Measurements from ENCODE around the gene ANTKMT.

Gene ANTKMT

DNA sequence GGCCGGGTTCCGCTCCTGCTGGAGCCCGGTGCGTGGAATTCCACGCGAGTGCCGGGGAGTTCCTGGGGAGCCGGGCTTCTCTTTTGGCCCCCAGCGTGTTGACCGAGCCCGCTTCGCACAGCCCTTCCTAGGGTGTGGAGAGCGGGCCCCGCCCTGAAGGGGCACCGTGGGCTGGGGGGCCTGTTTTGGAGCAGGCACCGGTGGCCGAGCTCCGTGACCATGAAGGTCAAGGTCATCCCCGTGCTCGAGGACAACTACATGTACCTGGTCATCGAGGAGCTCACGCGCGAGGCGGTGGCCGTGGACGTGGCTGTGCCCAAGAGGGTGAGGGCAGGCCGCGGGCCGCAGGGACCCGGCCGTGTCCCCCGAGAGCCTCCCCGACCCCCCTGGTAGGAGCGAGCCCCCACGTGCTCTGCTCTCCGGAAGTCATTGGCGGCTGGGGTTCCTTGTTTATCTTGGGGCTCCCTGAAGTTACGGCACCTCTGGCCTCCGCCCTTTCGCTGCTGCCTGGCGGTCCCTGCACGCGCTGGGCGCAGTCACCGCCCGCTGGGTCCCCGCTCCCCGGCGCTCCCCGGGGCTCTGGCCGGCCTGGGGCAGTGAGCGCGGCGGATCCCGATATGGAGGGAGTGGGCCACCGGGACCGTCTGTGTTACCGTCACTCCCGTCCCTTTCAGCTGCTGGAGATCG, 6.5 kb downstream of the ANTKMT start:
- H3K4me3 ChIP-seq (ENCODE audit: low read length, poor library complexity, severe bottlenecking): peak overlapping the region; percentile 70
- no peaks in the 10 kb centered on the region for H3K79me2 ChIP-seq (ENCODE audit: insufficient read depth, low read length)
- no peaks in the 10 kb centered on the region for H3K27me3 ChIP-seq (ENCODE audit: insufficient read depth, low read length, poor library complexity, severe bottlenecking)
- no peaks in the 10 kb centered on the region for H3K9me2 ChIP-seq (replicated peaks; ENCODE audit: low read depth, low read length)
- no peaks in the 10 kb centered on the region for H3F3A ChIP-seq (ENCODE audit: low read depth)
- no peaks in the 10 kb centered on the region for H3K9me3 ChIP-seq (ENCODE audit: insufficient read depth, low read depth, low read length)
- H3K4me1 ChIP-seq (ENCODE audit: insufficient read depth, low read length, poor library complexity, severe bottlenecking): no peaks in the 10 kb centered on the region
- H3K36me3 ChIP-seq (ENCODE audit: insufficient read depth, low read length): no peaks in the 10 kb centered on the region
- H2AFZ ChIP-seq (ENCODE audit: low read length): no peak overlapping the region
- TF ChIP-seq, protein P1, sequence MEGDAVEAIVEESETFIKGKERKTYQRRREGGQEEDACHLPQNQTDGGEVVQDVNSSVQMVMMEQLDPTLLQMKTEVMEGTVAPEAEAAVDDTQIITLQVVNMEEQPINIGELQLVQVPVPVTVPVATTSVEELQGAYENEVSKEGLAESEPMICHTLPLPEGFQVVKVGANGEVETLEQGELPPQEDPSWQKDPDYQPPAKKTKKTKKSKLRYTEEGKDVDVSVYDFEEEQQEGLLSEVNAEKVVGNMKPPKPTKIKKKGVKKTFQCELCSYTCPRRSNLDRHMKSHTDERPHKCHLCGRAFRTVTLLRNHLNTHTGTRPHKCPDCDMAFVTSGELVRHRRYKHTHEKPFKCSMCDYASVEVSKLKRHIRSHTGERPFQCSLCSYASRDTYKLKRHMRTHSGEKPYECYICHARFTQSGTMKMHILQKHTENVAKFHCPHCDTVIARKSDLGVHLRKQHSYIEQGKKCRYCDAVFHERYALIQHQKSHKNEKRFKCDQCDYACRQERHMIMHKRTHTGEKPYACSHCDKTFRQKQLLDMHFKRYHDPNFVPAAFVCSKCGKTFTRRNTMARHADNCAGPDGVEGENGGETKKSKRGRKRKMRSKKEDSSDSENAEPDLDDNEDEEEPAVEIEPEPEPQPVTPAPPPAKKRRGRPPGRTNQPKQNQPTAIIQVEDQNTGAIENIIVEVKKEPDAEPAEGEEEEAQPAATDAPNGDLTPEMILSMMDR (conservative IDR thresholded peaks at IDR 0.05; ENCODE audit: low read length): no peak
- TF ChIP-seq EZH2phosphoT487 (IDR thresholded peaks at IDR 0.05; ENCODE audit: borderline replicate concordance): no peak
- H3K9ac ChIP-seq (ENCODE audit: low read depth, low read length, poor library complexity, severe bottlenecking): peak overlapping the region; percentile 67
- H3K4me2 ChIP-seq (ENCODE audit: low read depth, low read length, poor library complexity, severe bottlenecking): peak overlapping the region; percentile 81
- H4K20me1 ChIP-seq (ENCODE audit: insufficient read depth, low read length, poor library complexity, severe bottlenecking): no peaks in the 10 kb centered on the region

DNA sequence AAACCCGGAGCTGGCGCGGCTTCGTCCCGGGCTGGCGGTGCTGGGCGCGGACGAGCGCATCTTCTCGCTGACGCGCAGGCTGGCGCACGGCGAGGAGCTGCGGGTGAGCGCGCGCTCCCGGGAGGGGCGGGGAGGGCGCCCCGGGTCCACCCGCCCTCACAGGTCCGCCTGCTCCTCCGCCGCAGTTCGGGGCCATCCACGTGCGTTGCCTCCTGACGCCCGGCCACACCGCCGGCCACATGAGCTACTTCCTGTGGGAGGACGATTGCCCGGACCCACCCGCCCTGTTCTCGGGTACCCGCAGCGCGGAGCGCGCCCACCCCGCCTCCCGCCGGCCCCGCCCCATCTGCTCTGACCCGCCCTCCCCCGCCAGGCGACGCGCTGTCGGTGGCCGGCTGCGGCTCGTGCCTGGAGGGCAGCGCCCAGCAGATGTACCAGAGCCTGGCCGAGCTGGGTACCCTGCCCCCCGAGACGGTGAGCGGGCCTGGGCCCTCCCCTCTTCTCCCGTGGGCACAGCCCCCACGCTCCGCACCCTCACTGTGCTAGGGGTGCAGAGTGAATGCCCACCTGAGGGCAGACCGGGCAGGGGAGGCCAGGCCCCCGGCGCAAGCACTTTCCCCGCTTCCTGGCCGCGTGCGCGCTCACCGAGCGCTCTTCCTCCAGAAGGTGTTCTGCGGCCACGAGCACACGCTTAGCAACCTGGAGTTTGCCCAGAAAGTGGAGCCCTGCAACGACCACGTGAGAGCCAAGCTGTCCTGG, 7.4 kb downstream of the ANTKMT start:
- Histone ChIP-seq H3K4me3 (ENCODE audit: low read length, poor library complexity, severe bottlenecking) (no peak overlapping the region), H3K9ac (ENCODE audit: low read depth, low read length, poor library complexity, severe bottlenecking) (no peak overlapping the region), H3K4me1 (ENCODE audit: insufficient read depth, low read length, poor library complexity, severe bottlenecking) (no peaks in the 10 kb centered on the region), H4K20me1 (ENCODE audit: insufficient read depth, low read length, poor library complexity, severe bottlenecking) (no peaks in the 10 kb centered on the region), H2AFZ (ENCODE audit: low read length) (no peak overlapping the region), H3K4me2 (ENCODE audit: low read depth, low read length, poor library complexity, severe bottlenecking) (no peak overlapping the region), H3K79me2 (ENCODE audit: insufficient read depth, low read length) (no peaks in the 10 kb centered on the region), H3K9me2 (replicated peaks; ENCODE audit: low read depth, low read length) (no peaks in the 10 kb centered on the region), H3K9me3 (ENCODE audit: insufficient read depth, low read depth, low read length) (no peaks in the 10 kb centered on the region), H3K27me3 (ENCODE audit: insufficient read depth, low read length, poor library complexity, severe bottlenecking) (no peaks in the 10 kb centered on the region), H3F3A (ENCODE audit: low read depth) (no peaks in the 10 kb centered on the region), H3K36me3 (ENCODE audit: insufficient read depth, low read length) (no peaks in the 10 kb centered on the region)
- no peak for TF ChIP-seq EZH2phosphoT487 (IDR thresholded peaks at IDR 0.05; ENCODE audit: borderline replicate concordance)
- TF ChIP-seq, protein P1 (conservative IDR thresholded peaks at IDR 0.05; ENCODE audit: low read length): no peak

DNA sequence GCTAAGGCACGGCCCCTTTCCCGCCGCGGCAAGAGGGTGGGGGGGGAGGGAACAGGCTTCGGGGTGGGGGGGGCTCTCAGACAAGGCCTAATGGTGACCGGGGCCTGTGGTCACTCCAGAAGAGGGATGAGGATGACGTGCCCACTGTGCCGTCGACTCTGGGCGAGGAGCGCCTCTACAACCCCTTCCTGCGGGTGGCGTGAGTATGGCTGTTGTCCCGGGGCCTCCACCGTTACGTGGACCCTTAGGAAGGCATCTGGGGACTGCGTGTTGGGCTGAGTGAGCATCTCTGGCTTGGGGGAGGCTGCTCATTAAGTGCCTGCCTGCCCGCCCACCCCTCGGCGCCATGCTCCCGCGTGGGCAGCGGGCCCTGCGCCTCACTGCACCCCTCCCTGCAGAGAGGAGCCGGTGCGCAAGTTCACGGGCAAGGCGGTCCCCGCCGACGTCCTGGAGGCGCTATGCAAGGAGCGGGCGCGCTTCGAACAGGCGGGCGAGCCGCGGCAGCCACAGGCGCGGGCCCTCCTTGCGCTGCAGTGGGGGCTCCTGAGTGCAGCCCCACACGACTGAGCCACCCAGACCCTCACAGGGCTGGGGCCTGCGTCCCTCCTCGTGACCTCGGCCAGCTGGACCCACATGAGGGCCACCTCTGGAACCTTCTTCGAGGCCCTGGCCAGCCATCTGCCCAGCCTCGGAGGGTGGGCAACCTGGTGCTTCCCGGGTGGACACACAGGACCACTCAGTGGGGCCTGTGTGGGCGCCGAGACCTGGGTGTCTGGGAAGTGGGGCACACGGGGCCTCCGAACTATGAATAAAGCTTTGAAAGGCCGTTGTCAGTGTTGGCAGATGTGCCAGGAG, 8.2 kb downstream of the ANTKMT start:
- H3K9me3 ChIP-seq (ENCODE audit: insufficient read depth, low read depth, low read length): no peaks in the 10 kb centered on the region
- H3K27me3 ChIP-seq (ENCODE audit: insufficient read depth, low read length, poor library complexity, severe bottlenecking): no peaks in the 10 kb centered on the region
- no peaks in the 10 kb centered on the region for H3K79me2 ChIP-seq (ENCODE audit: insufficient read depth, low read length)
- TF ChIP-seq, protein P1 (conservative IDR thresholded peaks at IDR 0.05; ENCODE audit: low read length): no peak
- no peak overlapping the region for H2AFZ ChIP-seq (ENCODE audit: low read length)
- H3K4me1 ChIP-seq (ENCODE audit: insufficient read depth, low read length, poor library complexity, severe bottlenecking): no peaks in the 10 kb centered on the region
- no peaks in the 10 kb centered on the region for H3K36me3 ChIP-seq (ENCODE audit: insufficient read depth, low read length)
- no peak overlapping the region for H3K4me3 ChIP-seq (ENCODE audit: low read length, poor library complexity, severe bottlenecking)
- H3K9ac ChIP-seq (ENCODE audit: low read depth, low read length, poor library complexity, severe bottlenecking): no peak overlapping the region
- no peaks in the 10 kb centered on the region for H3K9me2 ChIP-seq (replicated peaks; ENCODE audit: low read depth, low read length)
- H3F3A ChIP-seq (ENCODE audit: low read depth): no peaks in the 10 kb centered on the region
- no peaks in the 10 kb centered on the region for H4K20me1 ChIP-seq (ENCODE audit: insufficient read depth, low read length, poor library complexity, severe bottlenecking)
- H3K4me2 ChIP-seq (ENCODE audit: low read depth, low read length, poor library complexity, severe bottlenecking): no peak overlapping the region
